IPS-15b (cell line): Measurements from ENCODE around the gene FCSK.
"Not testable (repeated sequence)": the region's sequence is repeated elsewhere in the genome, so short reads cannot be mapped to it uniquely, and the experiment has no call there.

Experiments
- H3K27me3 ChIP-seq: one replicate; pipeline ENCODE4 v1.6.1; 2013; ENCODE audit warnings: low read length; ENCODE audit not compliant: control insufficient read depth, insufficient read depth
- H3K36me3 ChIP-seq: one replicate; pipeline ENCODE4 v1.6.1; 2013; ENCODE audit warnings: low read length; ENCODE audit not compliant: control insufficient read depth, insufficient read depth
- H3K4me1 ChIP-seq: one replicate; pipeline ENCODE4 v1.6.1; 2013; ENCODE audit warnings: mild to moderate bottlenecking, low read length; ENCODE audit not compliant: control insufficient read depth, insufficient read depth
- H3K4me3 ChIP-seq: one replicate; pipeline ENCODE4 v1.5.1; 2013; ENCODE audit warnings: low read depth, low read length
- H3K9ac ChIP-seq: one replicate; pipeline ENCODE4 v1.6.1; 2013; ENCODE audit warnings: low read depth, mild to moderate bottlenecking, low read length
- H3K9me3 ChIP-seq: one replicate; pipeline ENCODE4 v1.6.1; 2013; ENCODE audit warnings: mild to moderate bottlenecking, low read length; ENCODE audit not compliant: control insufficient read depth, insufficient read depth

Gene FCSK

DNA sequence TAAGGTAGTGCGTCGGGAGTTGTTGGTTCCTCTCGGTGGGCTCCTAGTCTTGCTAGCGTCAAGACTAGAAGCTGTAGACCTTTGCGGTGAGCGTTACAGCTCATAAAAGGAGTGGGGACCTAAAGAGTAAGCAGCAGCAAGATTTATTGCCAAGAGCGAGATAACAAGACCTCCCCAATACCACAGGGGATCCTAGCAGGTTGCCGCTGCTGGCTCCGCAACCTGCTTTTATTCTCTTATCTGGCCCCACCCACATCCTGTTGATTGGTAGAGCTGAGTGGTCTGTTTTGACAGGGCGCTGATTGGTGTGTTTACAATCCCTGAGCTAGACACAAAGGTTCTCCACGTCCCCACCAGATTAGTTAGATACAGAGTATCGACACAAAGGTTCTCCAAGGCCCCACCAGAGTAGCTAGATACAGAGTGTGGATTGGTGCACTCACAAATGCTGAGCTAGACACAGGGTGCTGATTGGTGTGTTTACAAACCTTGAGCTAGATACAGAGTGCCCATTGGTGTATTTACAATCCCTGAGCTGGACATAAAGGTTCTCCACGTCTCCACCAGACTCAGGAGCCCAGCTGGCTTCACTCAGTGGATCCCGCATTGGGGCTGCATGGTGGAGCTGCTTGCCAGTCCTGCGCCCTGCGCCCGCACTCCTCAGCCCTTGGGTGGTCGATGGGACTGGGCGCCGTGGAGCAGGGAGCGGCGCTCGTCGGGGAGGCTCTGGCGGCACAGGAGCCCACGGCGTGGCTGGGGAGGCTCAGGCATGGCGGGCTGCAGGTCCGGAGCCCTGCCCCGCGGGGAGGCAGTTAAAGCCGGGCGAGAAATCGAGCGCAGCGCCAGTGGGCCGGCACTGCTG, 4.0 kb upstream of the FCSK start:
- H3K9ac ChIP-seq, H3K27me3 ChIP-seq, H3K36me3 ChIP-seq, H3K9me3 ChIP-seq, H3K4me3 ChIP-seq: not testable (repeated sequence)
- peaks cover 11% of the 10 kb centered on the region for H3K4me1 ChIP-seq

DNA sequence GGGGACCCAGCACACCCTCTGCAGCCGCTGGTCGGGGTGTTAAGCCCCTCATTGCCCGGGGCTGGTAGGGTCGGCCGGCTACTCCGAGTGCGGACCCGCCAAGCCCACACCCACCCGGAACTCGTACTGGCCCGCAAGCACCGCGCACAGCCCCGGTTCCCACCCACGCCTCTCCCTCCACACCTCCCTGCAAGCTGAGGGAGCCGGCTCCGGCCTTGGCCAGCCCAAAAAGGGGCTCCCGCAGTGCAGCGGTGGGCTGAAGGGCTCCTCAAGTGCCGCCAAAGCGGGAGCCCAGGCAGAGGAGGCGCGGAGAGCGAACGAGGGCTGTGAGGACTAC, 3.4 kb upstream of the FCSK start:
- not testable (repeated sequence) for H3K27me3 ChIP-seq, H3K4me3 ChIP-seq, H3K36me3 ChIP-seq, H3K9ac ChIP-seq, H3K9me3 ChIP-seq
- peaks cover 11% of the 10 kb centered on the region for H3K4me1 ChIP-seq

DNA sequence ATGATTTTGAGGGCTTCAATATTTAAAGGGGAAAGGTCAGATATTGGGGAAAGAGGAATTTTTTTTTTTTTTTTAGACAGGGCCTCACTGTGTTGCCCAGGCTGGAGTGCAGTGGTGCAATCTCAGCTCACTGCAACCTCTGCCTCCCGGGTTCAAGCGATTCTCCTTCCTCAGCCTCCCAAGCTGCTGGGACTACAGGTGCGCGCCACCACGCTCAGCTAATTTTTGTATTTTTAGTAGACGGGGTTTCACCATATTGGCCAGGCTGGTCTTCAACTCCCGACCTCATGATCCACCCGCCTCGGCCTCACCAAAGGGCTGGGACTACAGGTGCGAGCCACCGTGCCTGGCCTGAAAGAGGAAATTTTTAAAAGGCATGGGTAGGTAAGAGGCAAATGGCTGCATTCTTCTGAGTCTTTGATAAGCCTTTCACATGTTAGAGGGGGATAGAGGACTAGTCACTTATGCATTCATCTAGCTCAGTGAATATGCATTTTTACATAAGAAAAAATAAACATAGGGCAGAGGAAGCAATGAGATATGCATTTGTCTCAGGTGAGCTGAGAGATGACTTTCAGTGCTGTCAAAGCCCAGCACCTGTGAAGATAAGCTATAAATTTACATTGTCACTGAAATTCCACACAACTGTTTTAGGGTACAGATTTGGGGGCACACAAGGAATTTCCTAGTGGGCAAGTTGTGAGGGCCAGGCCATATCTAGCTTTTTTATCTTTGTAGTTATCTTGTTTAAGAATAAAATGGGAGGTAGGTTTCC, 1.1 kb upstream of the FCSK start:
- no peaks in the 10 kb centered on the region for H3K27me3 ChIP-seq
- H3K36me3 ChIP-seq: no peaks in the 10 kb centered on the region
- H3K4me1 ChIP-seq: peaks cover 6% of the 10 kb centered on the region
- H3K9ac ChIP-seq: peak overlapping the region; percentile 94
- H3K9me3 ChIP-seq: no peaks in the 10 kb centered on the region
- H3K4me3 ChIP-seq: peak overlapping the region; percentile 59

DNA sequence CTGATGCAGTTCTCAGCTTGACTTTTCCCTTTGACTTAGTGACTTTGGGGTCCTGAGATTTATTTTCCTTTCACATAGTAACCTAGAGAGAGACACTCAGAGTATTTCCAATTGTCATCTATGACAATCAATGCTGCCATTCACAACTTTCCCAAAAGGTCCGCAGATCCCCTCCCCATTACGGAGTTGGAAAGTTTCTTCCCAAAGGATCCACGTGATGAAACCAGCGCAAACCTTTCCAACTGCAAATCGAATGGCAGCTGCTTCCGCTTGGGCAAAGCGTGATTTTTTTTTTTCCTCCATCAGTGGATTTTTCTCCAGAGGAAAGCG, 538 bp upstream of the FCSK start:
- Histone ChIP-seq H3K4me3 (peak overlapping the region; percentile 59), H3K4me1 (peaks cover 6% of the 10 kb centered on the region), H3K9ac (peak overlapping the region; percentile 94), H3K36me3 (no peaks in the 10 kb centered on the region), H3K9me3 (no peaks in the 10 kb centered on the region), H3K27me3 (no peaks in the 10 kb centered on the region)

DNA sequence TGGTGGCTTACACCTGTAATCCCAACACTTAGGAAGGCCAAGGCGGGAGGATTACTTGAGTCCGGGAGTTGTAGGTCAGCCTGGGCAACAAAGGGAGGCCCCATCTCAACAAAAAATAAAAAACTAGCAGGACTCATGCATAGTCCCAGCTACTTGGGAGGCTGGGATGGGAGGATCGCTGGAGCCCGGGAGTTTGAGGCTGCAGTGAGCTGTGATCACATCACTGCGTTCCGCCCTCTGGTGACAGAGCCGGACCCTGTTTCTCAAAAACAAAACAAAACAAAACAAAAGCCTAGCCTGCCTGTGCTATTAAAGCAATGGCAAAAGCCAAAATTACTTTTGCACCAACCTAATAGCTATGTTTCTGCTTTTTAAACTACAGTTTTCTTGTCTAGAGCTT, 1.5 kb downstream of the FCSK start:
- Histone ChIP-seq H3K9me3 (no peaks in the 10 kb centered on the region), H3K4me1 (peaks cover 6% of the 10 kb centered on the region), H3K9ac (no peak overlapping the region), H3K36me3 (no peaks in the 10 kb centered on the region), H3K27me3 (no peaks in the 10 kb centered on the region), H3K4me3 (no peak overlapping the region)

DNA sequence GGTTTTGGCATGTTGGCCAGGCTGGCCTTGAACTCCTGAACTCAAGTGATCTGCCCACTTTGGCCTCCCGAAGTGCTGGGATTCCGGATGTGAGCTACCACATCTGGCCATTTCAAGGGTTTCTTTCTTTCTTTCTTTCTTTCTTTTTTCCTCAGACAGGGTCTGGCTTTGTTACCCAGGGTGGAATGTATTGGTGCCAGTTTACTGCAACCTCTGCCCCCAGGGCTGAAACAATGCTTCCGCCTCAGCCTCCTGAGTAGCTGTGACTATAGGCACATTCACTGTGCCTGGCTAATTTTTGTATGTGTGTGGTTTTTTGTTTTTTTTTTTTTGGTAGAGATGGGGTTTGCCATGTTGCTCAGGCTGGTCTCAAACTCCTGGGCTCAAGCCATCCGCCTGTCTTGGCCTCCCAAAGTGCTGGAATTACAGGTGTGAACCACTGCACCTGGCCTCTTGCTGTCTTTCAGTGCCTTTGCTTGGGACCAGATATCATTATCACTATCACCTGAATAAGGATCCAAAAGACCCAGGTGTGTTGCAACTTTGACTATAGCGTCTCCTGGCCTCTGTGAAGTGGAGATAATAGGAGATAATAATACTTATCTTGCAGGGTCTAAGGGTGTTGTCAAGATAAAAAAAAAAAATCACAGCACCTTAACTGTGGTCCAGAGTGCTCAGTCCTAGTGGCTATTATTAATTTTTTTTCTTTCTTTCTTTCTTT, 3.2 kb downstream of the FCSK start:
- no peak overlapping the region for H3K4me3 ChIP-seq
- no peak overlapping the region for H3K9ac ChIP-seq
- no peaks in the 10 kb centered on the region for H3K27me3 ChIP-seq
- H3K36me3 ChIP-seq: no peaks in the 10 kb centered on the region
- peaks cover 6% of the 10 kb centered on the region for H3K4me1 ChIP-seq
- H3K9me3 ChIP-seq: no peaks in the 10 kb centered on the region

DNA sequence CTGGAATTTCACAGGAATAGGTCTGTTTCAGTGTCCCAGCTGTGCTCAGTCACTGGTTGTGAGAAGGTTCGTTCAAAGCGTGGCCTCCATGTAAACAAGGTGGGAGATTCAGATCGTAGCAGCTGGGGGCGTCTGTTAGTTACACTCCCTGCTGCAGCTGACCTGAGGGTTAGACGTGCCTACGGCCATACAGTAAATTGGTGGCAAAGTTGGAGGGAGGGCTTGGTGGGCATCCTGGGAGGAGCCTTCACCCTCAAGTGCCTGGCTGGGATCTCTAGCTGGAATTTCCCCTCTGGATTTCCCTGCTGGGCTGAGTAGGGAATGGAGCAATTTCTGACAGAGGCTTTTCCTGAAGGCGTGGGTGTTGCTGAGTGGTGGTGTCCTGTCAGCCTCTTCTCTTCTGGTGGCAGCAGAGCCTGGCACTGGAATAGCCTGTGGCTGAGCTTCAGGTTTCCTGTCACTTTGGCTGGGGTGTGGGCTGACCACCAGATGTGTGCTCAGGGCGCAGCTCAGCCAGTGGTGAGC, 6.4 kb downstream of the FCSK start:
- no peaks in the 10 kb centered on the region for H3K27me3 ChIP-seq
- no peaks in the 10 kb centered on the region for H3K4me1 ChIP-seq
- no peak overlapping the region for H3K4me3 ChIP-seq
- no peaks in the 10 kb centered on the region for H3K9me3 ChIP-seq
- H3K9ac ChIP-seq: no peak overlapping the region
- H3K36me3 ChIP-seq: no peaks in the 10 kb centered on the region

DNA sequence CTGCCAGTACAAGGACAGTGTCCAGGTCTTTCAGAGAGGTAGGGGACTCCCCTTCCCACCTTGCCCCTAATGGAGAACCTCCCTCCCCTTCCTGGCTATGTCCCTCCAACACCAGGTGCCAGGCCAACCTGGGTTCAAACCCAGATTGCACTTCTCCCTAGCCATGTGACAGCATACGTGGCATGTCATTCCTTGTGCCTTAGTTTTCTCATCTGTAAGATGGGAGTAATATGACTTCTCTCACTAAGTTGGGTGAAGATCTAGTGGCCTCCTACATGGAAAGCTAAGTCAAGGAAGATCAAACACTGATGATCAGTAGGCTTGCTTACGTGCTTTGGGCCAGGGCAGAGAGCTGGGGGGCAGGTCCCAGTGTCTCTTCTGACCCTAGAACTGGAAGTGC, 8.8 kb downstream of the FCSK start:
- no peaks in the 10 kb centered on the region for H3K27me3 ChIP-seq
- H3K9me3 ChIP-seq: no peaks in the 10 kb centered on the region
- H3K4me1 ChIP-seq: no peaks in the 10 kb centered on the region
- H3K4me3 ChIP-seq: no peak overlapping the region
- H3K36me3 ChIP-seq: no peaks in the 10 kb centered on the region
- H3K9ac ChIP-seq: no peak overlapping the region

DNA sequence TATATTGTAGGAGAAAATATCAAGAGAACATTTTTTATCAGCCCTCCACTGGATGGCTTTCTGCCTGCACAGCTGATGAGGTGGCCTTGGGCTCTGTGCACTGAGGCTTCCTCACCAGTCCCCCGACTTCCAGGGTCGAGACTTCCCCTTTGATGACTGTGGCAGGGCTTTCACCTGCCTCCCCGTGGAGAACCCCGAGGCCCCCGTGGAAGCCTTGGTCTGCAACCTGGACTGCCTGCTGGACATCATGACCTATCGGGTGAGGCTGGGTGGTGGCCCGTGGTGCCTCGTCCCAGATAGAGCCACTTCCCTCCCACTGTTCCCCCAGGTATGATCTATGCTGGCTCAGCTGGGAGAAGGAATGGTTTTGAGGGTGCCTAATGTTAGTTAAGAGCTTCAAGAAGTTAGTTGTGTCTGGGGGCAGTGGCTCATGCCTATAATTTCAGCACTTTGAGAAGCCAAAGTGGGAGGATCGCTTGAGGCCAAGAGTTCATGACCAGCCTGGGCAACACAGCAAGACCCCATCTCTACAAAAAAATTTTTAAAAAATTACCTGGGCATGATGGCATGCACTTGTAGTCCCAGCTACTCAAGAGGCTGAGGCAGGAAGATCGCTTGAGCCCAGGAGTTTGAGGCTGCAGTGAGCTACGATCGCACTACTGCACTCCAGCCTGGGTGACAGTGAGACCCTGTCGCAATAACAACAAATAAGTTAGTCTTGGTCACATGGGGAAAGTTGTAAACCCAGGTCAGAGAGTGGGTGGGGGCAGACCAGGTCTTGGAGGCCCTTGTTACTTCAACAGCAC, 11.8 kb downstream of the FCSK start:
- Histone ChIP-seq H3K36me3 (no peaks in the 10 kb centered on the region), H3K9ac (no peak overlapping the region), H3K4me3 (no peak overlapping the region), H3K4me1 (no peaks in the 10 kb centered on the region), H3K27me3 (no peaks in the 10 kb centered on the region), H3K9me3 (no peaks in the 10 kb centered on the region)

DNA sequence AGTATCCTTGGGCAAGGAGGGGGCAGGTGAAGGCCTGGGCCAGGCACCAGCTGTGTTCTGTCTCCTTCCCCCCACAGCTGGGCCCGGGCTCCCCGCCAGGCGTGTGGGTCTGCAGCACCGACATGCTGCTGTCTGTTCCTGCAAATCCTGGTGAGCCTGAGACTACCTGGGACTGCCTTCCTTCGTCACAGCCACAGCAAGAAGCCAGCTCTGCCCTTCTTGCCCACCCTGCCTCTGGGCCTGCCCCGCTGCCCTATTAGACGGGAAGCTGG, 12.3 kb downstream of the FCSK start:
- H3K4me1 ChIP-seq: no peaks in the 10 kb centered on the region
- H3K36me3 ChIP-seq: no peaks in the 10 kb centered on the region
- no peak overlapping the region for H3K9ac ChIP-seq
- no peak overlapping the region for H3K4me3 ChIP-seq
- no peaks in the 10 kb centered on the region for H3K27me3 ChIP-seq
- no peaks in the 10 kb centered on the region for H3K9me3 ChIP-seq

DNA sequence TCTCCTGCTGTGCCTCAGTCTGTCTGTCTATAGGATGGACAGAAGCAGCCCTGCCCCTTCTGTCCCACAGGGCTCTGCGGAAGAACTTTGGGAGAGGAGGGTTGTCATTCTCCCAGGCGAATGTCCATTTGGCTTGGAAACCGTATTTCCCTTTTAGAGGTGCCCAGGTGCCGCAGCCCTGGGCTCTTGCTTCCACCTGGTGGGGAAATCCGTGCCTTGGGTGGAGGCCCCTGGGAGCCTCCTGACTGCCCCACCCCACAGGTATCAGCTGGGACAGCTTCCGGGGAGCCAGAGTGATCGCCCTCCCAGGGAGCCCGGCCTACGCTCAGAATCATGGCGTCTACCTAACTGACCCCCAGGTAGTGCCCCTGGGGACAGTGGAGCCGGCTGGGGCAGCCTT, 12.7 kb downstream of the FCSK start:
- Histone ChIP-seq H3K4me1 (no peaks in the 10 kb centered on the region), H3K36me3 (no peaks in the 10 kb centered on the region), H3K9me3 (no peaks in the 10 kb centered on the region), H3K27me3 (no peaks in the 10 kb centered on the region), H3K4me3 (no peak overlapping the region), H3K9ac (no peak overlapping the region)
